ENCODE results near the gene ENDOD1.

GRCh38 chr11:95137299-95137698, 47.7 kb downstream of the ENDOD1 start:
- TF ChIP-seq TCF7L2 (IDR thresholded peaks at IDR 0.05; ENCODE audit: low read depth, low read length) (no peak), CTCF (IDR thresholded peaks at IDR 0.05) (no peak), POLR2AphosphoS5 (IDR thresholded peaks at IDR 0.05; ENCODE audit: low read depth, low read length) (no peak), SIN3A (IDR thresholded peaks at IDR 0.05; ENCODE audit: borderline replicate concordance, insufficient read depth, low read depth, low read length) (no peak), REST (IDR thresholded peaks at IDR 0.05; ENCODE audit: insufficient read depth in 1 of 2, low read depth in 2 of 2, low read length in 1 of 2) (no peak)
